Upper lobe of right lung (tissue), 1 donor: ENCODE results near the gene LIN7A. TPM values are rescaled to one million over a fixed set of nuclear protein-coding genes. Genes with fewer than 3 reads are reported as not detected.
"Not testable (repeated sequence)": the region's sequence is repeated elsewhere in the genome, so short reads cannot be mapped to it uniquely, and the experiment has no call there.

Experiments used
- ATAC-seq: fragments of 200-7000 bp; cut with Tn5 transposase; one replicate; pipeline ENCODE4 v1.9.1; 2020; ENCODE audit warnings: mild to moderate bottlenecking, moderate library complexity
- DNase-seq: peaks from one replicate; pipeline ENCODE4 v3.0.0-alpha.2; 2020
- H3K27ac ChIP-seq: fragments of 200-600 bp; one replicate; pipeline ENCODE4 v1.8.0; 2022
- H3K27me3 ChIP-seq: fragments of 200-600 bp; one replicate; pipeline ENCODE4 v1.8.0; 2022; ENCODE audit warnings: mild to moderate bottlenecking
- H3K36me3 ChIP-seq: fragments of 200-600 bp; one replicate; pipeline ENCODE4 v1.8.0; 2022
- H3K4me1 ChIP-seq: fragments of 200-600 bp; one replicate; pipeline ENCODE4 v1.8.0; 2022
- H3K4me3 ChIP-seq: fragments of 200-600 bp; one replicate; pipeline ENCODE4 v1.8.0; 2022; ENCODE audit warnings: mild to moderate bottlenecking
- H3K9me3 ChIP-seq: fragments of 200-600 bp; one replicate; pipeline ENCODE4 v1.8.0; 2022
- intact Hi-C: fragments of 100-400 bp; cut with DNase I; formaldehyde crosslinking; loops from one replicate; pipeline ENCODE4 v1.11.0; 2022
- total RNA-seq: library from RNA; stranded (reverse); fragmentation: NEBNext Ultra II Directional; extraction: Animal tissue kit (Norgen Biotek cat#: 25700); gene quantifications from one replicate; pipeline ENCODE4 v1.2.1, GENCODE V29; 2021
- TF ChIP-seq, protein P1 (sequence below): fragments of 200-600 bp; IDR thresholded peaks from one replicate; pipeline ENCODE4 v1.8.0; 2022; ENCODE audit warnings: antibody characterized with exemption
- donor health status: DM: no; HTN: yes; CAD: no; lungs with severe emphysema.

The LIN7A gene
- total RNA-seq, 1 donor from 2014 or later = 18.9 TPM

DNA sequence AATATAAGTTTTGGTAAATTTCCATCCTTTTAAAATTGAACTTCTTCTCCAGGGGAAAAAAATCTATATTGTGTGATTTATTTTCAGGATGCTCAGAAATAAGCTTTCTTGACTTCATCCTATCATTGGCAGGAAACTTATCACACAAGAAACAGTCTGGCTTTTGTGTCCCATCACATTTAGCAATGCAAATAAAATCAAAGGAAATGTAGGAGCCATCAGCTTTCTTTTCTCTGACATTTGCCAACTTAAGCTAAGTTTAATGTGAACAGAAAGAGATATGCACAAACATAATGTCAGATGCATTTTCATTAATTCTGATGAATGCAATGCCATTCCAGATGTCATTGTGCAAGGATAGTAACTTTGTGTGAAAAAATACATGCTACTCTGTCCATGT, 56.6 kb downstream of the LIN7A start:
- Histone ChIP-seq H3K36me3 (no peaks in the 10 kb centered on the region), H3K4me3 (no peak overlapping the region), H3K4me1 (peaks cover 8% of the 10 kb centered on the region), H3K27me3 (no peaks in the 10 kb centered on the region), H3K27ac (no peak overlapping the region), H3K9me3 (no peaks in the 10 kb centered on the region)
- no peak for DNase-seq
- ATAC-seq = no peak
- intact Hi-C loops = loop anchor here (5.0 kb wide), 1 partner anchor 34 kb away; no protein-coding TSS in a partner anchor
- TF ChIP-seq, protein P1, sequence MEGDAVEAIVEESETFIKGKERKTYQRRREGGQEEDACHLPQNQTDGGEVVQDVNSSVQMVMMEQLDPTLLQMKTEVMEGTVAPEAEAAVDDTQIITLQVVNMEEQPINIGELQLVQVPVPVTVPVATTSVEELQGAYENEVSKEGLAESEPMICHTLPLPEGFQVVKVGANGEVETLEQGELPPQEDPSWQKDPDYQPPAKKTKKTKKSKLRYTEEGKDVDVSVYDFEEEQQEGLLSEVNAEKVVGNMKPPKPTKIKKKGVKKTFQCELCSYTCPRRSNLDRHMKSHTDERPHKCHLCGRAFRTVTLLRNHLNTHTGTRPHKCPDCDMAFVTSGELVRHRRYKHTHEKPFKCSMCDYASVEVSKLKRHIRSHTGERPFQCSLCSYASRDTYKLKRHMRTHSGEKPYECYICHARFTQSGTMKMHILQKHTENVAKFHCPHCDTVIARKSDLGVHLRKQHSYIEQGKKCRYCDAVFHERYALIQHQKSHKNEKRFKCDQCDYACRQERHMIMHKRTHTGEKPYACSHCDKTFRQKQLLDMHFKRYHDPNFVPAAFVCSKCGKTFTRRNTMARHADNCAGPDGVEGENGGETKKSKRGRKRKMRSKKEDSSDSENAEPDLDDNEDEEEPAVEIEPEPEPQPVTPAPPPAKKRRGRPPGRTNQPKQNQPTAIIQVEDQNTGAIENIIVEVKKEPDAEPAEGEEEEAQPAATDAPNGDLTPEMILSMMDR = no peak

DNA sequence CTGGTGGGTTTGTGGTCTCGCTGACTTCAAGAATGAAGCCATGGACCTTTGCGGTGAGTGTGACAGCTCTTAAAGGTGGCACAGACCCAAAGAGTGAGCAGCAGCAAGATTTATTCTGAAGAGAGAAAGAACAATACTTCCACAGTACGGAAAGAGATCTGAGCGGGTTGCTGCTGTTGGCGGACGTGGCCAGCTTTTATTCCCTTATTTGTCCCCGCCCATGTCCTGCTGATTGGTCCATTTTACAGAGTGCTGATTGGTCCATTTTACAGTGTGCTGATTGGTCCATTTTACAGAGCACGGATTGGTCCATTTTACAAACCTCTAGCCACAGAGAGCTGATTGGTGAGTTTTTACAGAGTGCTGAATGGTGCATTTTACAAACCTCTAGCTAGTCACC, 59.3 kb downstream of the LIN7A start:
- DNase-seq, ATAC-seq, H3K27me3 ChIP-seq, intact Hi-C loops, H3K9me3 ChIP-seq, H3K4me1 ChIP-seq, H3K27ac ChIP-seq, H3K36me3 ChIP-seq, H3K4me3 ChIP-seq: not testable (repeated sequence)

DNA sequence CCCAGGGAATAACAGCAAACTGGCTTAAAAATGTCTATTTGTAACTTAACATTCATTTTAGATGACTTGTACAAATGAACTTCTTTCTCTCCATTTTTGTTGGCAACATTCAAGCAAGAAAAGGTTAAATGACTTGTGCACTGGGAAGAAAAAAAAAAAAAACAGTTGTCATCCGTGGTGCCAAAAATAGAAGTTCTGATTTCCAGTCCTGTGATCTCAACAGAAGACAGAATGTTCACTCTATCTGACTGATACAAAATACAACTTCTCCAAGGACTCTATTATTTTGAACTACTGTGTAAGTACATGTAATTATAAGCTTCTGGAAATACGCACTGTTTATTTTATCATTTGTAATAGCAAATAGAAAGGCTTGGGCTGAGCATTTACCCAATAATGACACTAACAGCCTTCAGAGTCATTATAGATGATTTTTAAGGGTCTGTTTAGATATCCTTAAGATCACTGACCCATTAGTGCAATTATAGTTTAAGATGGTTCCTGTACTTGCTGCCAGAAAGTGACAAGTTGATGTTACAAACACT, 59.9 kb downstream of the LIN7A start:
- peaks cover 8% of the 10 kb centered on the region for H3K4me1 ChIP-seq
- no peaks in the 10 kb centered on the region for H3K36me3 ChIP-seq
- H3K4me3 ChIP-seq = no peak overlapping the region
- no peaks in the 10 kb centered on the region for H3K9me3 ChIP-seq
- TF ChIP-seq, protein P1 = no peak
- ATAC-seq (no peak), DNase-seq (no peak)
- H3K27ac ChIP-seq = no peak overlapping the region
- no peaks in the 10 kb centered on the region for H3K27me3 ChIP-seq
- intact Hi-C loops = no loop called here

DNA sequence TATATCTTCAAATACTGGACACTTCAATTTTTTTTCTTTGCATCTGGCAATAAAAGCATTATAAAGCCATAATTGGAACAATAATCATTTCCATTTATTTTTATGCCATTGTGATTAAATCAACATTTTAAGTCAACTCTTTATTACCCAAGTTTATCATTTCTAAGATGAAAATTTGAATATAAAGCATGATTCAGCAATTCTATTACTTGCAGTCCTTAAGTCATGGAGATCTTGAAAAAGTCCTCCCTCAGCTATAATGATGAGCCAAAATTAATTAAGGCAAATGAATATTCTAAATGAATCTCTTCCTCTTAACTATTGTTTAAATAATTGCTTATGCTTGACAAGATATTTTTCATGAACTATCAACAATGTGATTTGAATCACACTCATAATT, 65.7 kb downstream of the LIN7A start:
- TF ChIP-seq, protein P1 = no peak
- no peaks in the 10 kb centered on the region for H3K4me1 ChIP-seq
- no peak for ATAC-seq
- no peak overlapping the region for H3K27ac ChIP-seq
- no peaks in the 10 kb centered on the region for H3K36me3 ChIP-seq
- no peak for DNase-seq
- H3K27me3 ChIP-seq = no peaks in the 10 kb centered on the region
- H3K4me3 ChIP-seq = no peak overlapping the region
- intact Hi-C loops = no loop called here
- H3K9me3 ChIP-seq = no peaks in the 10 kb centered on the region

DNA sequence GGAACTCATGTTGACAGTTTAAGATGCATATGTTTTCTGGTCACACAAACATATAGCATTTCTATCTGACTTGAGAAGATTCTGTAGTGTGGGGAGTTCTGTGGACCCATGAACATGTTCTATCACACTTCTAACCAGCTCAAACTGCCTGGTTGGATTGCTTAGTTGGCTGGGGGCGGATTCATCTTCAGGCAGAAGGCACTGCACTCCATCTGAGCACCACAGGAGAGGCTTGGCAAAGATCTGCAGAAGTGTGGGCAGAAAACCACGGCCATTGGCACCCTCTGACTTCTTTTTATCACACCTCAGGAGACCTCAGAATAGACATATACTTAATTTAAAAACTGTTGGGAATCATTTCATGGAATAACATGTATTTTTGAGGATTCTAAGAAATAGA, 68.5 kb downstream of the LIN7A start:
- DNase-seq (no peak), ATAC-seq (no peak)
- Histone ChIP-seq H3K4me1 (no peaks in the 10 kb centered on the region), H3K4me3 (no peak overlapping the region), H3K9me3 (no peaks in the 10 kb centered on the region), H3K36me3 (no peaks in the 10 kb centered on the region), H3K27me3 (no peaks in the 10 kb centered on the region), H3K27ac (no peak overlapping the region)
- TF ChIP-seq, protein P1 = no peak
- intact Hi-C loops = no loop called here

DNA sequence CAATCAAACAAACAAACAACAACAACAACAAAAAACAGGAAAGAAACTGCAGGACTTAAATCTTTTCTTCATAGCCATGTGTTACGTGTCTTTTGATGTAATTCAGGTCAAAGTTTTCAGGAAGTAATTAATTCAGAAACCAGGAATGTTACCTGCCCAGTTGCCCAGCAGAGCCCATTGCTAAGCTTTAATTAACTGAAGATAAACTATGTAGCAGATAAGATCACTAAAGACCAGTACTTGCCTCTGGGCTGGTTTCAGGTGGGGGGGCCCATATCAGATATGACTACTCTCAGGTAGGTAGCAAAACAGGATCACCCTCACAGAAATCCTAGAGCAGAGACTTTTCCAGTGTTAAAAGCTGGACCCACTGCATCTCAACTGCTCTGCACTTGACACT, 69.2 kb downstream of the LIN7A start:
- no peaks in the 10 kb centered on the region for H3K27me3 ChIP-seq
- ATAC-seq (no peak), DNase-seq (no peak)
- H3K36me3 ChIP-seq = no peaks in the 10 kb centered on the region
- H3K9me3 ChIP-seq = no peaks in the 10 kb centered on the region
- H3K4me1 ChIP-seq = no peaks in the 10 kb centered on the region
- intact Hi-C loops = no loop called here
- no peak overlapping the region for H3K27ac ChIP-seq
- TF ChIP-seq, protein P1 = no peak
- H3K4me3 ChIP-seq = no peak overlapping the region
